ENCODE results near the gene ARHGAP23. TPM values are rescaled to one million over a fixed set of nuclear protein-coding genes. Genes with fewer than 3 reads are reported as not detected.

ARHGAP23 gene
- total RNA-seq, 1 experiment from 2014 or later: 97.9 TPM

- no peak overlapping the region for H4K91ac ChIP-seq (ENCODE audit: insufficient read length, low read depth, low read length)
- no peak overlapping the region for H2BK12ac ChIP-seq (ENCODE audit: insufficient read length, low read depth, low read length)
- H3K14ac ChIP-seq (ENCODE audit: insufficient read depth, low read length): peak overlapping the region; percentile 43; the same call in 1 of the 2 replicates
- H3K23ac ChIP-seq (ENCODE audit: insufficient read length, low read depth, low read length): no peak overlapping the region
- no CpG with 5 or more reads among the region's 44 CpGs for WGBS (ENCODE audit: extremely low coverage, insufficient read length, low lambda C conversion rate)
- Mint-ChIP-seq H3K36me3 (ENCODE audit: insufficient read depth in 1 of 3, low read depth in 3 of 3) (peaks cover 5 to 18% (median 6%) of the 10 kb centered on the region in 3 experiments), H3K4me3 (peak overlapping the region; percentile 69 to 75), H3K4me1 (peaks cover 61 to 70% of the 10 kb centered on the region in 2 experiments), H3K9me3 (no peaks in the 10 kb centered on the region), H3K27ac (peak overlapping the region in 1 of 3 experiments; percentile 57; a peak in 1 of 7 replicates), H3K27me3 (ENCODE audit: low read depth) (no peaks in the 10 kb centered on the region; the same call in 1 of the 2 replicates)
- H3K79me2 ChIP-seq (ENCODE audit: insufficient read depth, low read length): peaks cover 26% of the 10 kb centered on the region; the same call in 1 of the 2 replicates
- no peak overlapping the region for H4K8ac ChIP-seq (replicated peaks; ENCODE audit: insufficient read length, low read depth, low read length)
- H3K27ac ChIP-seq (ENCODE audit: insufficient read length, low read depth, low read length): no peak overlapping the region
- H3K4me2 ChIP-seq (ENCODE audit: insufficient read depth, insufficient read length, low read length): peak overlapping the region; percentile 57
- H3K9ac ChIP-seq (ENCODE audit: extremely low read depth, insufficient read length, low read length): no peak overlapping the region
- no peak overlapping the region for H3K4ac ChIP-seq (ENCODE audit: low read depth, low read length)
- H3K9me3 ChIP-seq (ENCODE audit: control insufficient read depth, low read depth, low read length): no peaks in the 10 kb centered on the region
- H2BK120ac ChIP-seq (ENCODE audit: low read depth, low read length, poor library complexity, severe bottlenecking): no peak overlapping the region
- peaks cover 26% of the 10 kb centered on the region for H3K4me1 ChIP-seq (ENCODE audit: insufficient read depth, low read length)
- H3K56ac ChIP-seq (ENCODE audit: insufficient read length, low read depth, low read length): no peak overlapping the region
- no peak overlapping the region for H2BK5ac ChIP-seq (ENCODE audit: insufficient read length, low read length)
- no peaks in the 10 kb centered on the region for H4K20me1 ChIP-seq (ENCODE audit: control insufficient read depth, insufficient read depth, insufficient read length)
- H3K18ac ChIP-seq (ENCODE audit: insufficient read length, low read depth, low read length): no peak overlapping the region
- H4K5ac ChIP-seq (ENCODE audit: insufficient read length, low read depth, low read length): no peak overlapping the region
- no peak for DNase-seq
- H3K23me2 ChIP-seq (ENCODE audit: insufficient read length, low read depth, low read length, poor library complexity, severe bottlenecking): peaks cover 19% of the 10 kb centered on the region
- no peak overlapping the region for H2BK20ac ChIP-seq (ENCODE audit: low read depth, low read length, poor library complexity, severe bottlenecking)
- H2AK5ac ChIP-seq (ENCODE audit: insufficient read length, low read length): no peak overlapping the region
- no peak for TF ChIP-seq CTCF (conservative IDR thresholded peaks at IDR 0.05)
- no peaks in the 10 kb centered on the region for H3K27me3 ChIP-seq (ENCODE audit: insufficient read depth, low read length)
- no peak overlapping the region for H3T11ph ChIP-seq (ENCODE audit: low read length)
- peaks cover 2% of the 10 kb centered on the region for H3K79me1 ChIP-seq (ENCODE audit: insufficient read depth, low read depth, low read length, poor library complexity, severe bottlenecking)
- no peak overlapping the region for H2BK15ac ChIP-seq (ENCODE audit: low read depth, low read length)
- H2AFZ ChIP-seq (ENCODE audit: low read length): no peak overlapping the region
These were observed 25.7 kb downstream of the ARHGAP23 start for GRCh38 chr17:38453951-38454421.
